ENCODE results near the gene KLHL33. TPM values are rescaled to one million over a fixed set of nuclear protein-coding genes. Genes with fewer than 3 reads are reported as not detected.
A peak's percentile ranks its signal among the peaks of the same experiment; 100 is the strongest.

Gene KLHL33
- polyA plus RNA-seq, 1 donor: 1.1 TPM

DNA sequence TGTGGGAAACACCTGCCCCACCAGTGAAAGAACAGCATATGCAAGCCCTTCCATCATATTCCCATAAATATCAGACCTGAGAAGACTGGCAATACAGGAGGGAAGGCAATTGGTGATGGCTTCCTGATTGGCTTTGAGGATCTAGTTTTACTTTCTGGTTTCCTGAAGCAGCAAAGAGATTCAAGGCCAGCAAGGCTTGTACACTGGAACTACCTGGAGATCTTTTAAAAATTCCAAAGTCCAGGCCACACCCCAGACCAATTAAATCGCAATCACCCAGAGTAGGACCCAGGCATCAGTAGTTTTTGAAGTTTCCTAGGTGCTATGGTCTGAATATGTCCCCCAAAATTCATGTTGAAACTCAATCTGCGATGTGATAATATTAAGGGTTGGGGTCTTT, 19.7 kb downstream of the KLHL33 start:
- no peak for DNase-seq (ENCODE audit: low read depth)

DNA sequence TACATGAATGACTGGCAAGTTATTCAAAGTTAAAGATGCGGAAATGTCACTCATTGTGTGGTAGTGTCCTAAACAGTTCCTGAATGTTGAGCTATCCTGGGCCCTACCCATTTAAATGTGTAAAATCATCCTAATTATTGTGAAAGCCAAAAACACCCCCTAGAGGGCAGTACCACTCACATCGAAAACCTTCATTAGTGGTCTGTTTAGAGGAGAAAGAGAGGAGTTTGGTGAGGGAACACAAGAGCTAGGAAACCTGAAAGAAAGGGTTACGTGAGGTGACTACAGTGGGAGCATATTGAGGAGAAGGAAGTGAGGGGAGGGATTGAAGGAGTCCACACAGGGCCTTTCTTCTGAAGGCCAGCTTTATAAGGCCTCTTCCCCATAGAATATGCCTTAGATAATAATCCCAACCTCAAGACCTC, 20.2 kb downstream of the KLHL33 start:
- DNase-seq (ENCODE audit: low read depth): no peak

DNA sequence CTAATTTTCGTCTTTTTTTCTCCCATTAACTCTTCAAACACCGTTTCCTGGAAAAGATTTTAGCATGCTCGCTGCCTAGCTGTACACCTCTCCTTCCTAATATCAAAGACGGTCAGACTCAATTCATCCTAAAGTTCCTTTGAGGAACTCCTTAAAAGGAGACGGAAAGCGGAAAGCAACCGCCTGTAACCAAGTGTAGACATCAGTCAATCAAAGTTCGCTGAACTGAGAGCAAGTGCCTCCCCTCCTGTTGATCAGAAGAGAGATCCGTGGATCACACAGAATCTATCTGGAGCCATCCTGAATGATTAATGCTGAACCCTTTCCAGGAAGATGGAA, 22.3 kb downstream of the KLHL33 start:
- DNase-seq (ENCODE audit: low read depth): no peak

GRCh38 chr14:20412876-20413743, 22.9 kb downstream of the KLHL33 start, which contains the start of gene TEP1:
Gene TEP1 (minus strand): TSS chr14:20413501. CDS start chr14:20408439, 5,062 bp downstream.
- DNase-seq (ENCODE audit: low read depth): peak; percentile 48

DNA sequence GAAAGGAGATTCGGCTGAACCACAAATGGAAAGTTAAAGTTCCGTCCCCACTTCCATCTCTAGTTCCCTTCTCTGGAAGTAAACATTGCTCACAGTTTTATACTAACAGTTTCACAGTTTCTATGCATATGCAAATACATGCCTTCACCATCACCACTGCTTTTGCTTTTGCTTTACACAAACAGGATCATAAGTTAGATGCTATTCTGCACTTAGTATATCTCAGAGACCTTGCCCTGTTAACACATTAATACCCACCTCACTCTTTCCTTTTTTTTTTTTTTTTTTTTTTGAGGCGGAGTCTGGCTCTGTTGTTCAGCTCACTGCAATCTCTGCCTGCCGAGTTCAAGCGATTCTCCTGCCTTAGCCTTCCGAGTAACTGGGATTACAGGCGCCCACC, 23.6 kb downstream of the KLHL33 start:
- DNase-seq (ENCODE audit: low read depth): no peak

DNA sequence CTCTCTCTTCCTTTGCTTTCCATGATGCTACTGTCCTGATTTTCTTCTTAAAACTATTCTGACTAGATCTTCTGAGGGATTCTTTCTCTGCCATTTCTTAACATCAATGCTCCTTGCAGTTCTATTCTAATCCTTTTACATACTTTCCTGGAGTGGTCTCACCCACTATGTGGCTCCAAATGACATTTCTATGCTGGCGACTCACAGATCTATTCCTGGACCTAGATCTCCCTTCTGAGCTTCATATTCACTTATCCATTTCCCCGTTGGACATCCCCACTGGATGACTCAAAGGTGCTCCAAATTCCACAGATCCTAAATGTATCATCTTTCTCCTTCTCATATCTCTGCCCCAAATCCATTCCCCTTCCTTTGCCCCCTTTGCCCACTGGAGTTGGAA, 26.7 kb downstream of the KLHL33 start:
- DNase-seq (ENCODE audit: low read depth): no peak

DNA sequence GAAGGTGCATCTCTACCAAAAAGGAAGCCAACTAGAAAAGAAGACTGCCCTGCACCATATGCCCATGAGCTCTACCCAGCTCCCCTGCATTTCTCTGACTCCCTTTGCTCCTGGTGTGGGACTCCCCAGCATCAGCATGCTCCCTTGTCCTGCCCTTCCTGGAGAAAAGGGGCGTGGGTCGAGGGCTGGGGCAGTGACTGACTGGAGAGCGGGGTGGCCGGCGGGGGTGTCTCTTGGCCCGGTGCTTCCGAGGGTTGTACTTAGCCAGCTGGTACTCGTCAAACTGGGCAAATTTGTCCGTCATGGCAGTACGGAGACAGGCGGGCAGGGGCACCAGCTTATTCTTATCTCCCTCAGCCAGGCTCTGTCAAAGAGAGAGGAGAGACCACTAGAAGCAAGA, 32.4 kb downstream of the KLHL33 start:
- no peak for DNase-seq (ENCODE audit: low read depth)

DNA sequence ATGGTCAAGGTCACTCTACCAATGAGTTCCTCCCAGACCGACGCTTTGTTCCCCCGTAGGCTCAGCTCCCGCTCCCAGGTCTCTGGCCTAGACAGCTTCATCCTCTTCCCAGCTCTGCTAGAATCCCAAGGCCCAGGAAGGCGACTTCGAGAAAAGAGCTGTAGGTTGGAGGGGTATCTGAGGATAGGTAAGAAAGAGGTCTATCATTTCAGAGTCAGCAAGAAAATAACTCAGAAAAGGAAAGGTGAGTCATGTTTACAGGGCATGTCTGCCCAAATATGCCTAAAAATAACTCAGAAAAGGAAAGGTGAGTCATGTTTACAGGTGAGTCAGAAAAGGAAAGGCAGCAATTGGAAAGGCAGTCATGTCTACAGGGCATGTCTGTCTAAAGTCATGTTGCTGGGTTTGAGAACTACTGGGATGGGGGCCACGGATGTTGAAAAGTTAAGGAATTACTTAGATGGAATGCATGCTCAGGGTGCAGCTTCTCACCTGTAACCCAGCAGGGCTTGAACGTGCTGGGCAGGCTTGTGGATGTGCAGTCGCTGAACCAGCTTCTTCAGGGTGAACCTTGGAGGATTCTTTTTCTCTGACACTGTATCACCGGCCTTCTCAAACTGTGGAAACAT, 34.9 kb downstream of the KLHL33 start:
- no peak for DNase-seq (ENCODE audit: low read depth)

DNA sequence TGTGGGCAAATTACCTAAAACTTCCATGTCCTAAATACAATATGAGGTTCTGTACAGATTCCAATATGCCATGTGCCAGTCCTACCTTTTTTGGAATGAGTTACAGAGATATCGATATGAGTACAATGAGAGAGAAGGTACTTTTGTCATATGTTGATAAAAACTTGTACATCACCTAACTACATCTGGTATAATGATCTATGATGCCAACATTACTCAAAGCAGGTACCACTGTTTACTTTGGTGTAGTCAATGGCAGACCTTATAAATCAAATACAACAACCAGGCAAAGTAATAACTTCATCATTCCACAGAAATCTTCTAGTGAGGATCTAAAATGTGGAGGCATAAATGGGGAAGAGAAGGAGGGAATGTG, 35.4 kb downstream of the KLHL33 start:
- no peak for DNase-seq (ENCODE audit: low read depth)

DNA sequence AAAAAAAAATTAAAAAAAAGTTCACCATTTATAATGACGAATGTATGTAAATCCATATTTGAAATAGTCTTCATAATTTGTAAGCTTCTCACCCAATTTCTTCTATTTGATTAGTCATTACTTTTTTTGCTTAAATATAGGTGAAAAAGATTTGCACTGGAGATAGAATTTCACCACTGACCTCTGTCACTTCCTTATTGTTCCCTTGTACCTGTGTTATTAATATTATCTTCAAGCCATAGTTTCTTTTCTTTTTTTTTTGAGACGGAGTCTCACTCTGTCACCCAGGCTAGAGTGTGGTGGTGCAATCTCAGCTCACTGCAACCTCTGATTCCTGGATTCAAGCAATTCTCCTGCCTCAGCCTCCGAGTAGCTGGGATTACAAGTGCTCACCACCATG, 38.5 kb downstream of the KLHL33 start:
- DNase-seq (ENCODE audit: low read depth): no peak

DNA sequence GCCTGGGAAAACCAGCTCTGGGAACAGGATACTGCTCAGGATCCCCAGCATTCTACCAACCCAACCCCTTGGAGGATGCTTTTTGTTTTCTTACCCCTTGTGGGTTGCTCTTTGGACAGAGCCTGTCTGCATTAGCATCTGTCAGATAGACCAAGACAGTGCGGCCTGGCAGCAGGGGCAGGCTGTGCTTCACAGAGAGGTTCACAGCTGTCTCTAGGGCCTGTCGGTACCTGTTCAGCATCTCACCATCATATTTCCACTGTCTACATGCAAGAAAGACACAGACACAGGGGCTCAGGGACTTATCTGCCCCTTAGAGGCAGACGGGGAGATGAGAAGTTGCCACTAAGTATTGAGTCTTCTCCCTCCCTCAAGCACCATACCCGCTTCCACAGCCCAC, 44.5 kb downstream of the KLHL33 start:
- no peak for DNase-seq (ENCODE audit: low read depth)

DNA sequence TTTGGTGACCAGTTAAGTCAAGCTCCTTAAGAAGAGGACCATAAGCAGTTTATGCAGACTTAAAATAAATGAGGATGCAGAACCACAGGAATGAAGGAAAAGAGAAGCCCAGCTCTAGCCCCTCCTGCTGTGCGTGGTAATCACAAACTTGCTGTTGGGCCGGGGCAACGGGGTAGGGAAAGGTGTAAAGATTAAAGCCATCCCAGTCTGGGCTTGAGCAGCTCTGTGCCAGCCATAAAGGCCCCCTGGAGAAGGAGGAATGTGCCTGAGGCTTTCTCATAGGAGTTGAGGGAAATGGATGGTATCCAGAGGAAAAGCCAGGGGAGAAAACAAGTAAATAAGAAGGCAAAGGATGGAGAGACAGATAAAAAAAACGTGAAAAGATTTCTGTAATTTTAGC, 47.8 kb downstream of the KLHL33 start:
- DNase-seq (ENCODE audit: low read depth): no peak

- no peak for DNase-seq (ENCODE audit: low read depth)
These were observed 48.4 kb downstream of the KLHL33 start for GRCh38 chr14:20387576-20387975.

- DNase-seq (ENCODE audit: low read depth): no peak
These were observed 49.6 kb downstream of the KLHL33 start for GRCh38 chr14:20386276-20386855.

DNA sequence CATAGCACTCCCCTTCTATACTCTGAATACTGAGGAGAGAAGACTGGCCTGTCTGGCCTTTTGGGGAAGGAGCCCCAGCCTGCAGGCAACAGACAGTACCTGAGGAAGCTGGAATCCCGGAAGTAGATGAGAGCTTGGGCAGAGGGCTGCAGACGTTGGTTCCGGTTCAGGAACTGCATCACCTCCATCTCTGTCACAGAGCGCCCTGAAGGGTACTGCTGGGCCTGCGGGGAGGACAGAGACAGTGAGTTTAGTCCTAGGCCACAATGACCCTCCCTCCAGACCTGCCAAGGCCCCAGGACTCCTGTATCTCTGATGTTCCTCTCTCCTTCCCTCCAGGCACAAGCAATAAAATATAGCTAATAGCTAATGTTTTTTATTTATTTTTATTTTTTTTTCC, 51.1 kb downstream of the KLHL33 start:
- no peak for DNase-seq (ENCODE audit: low read depth)

DNA sequence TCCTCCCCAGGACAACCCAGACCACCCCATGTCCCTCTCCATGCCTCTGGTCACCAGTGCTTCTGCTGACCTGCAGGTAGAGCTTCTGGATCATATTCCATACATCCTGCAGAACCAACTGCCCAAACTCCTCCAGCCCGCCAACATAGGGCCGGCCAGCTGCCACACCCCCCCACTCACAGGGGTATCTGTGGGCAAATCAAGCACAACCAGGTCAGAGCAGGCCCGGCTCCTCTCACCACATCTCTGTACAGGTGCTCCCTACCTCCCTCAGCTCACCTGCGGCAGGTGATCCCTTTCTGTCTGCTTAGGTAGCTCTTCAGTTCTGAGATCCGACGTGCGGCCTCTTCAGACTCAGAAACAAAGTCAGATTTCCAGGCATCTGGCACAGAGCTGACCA, 51.6 kb downstream of the KLHL33 start:
- DNase-seq (ENCODE audit: low read depth): no peak

- no peak for DNase-seq (ENCODE audit: low read depth)
These were observed 52.3 kb downstream of the KLHL33 start for GRCh38 chr14:20383636-20384035.

DNA sequence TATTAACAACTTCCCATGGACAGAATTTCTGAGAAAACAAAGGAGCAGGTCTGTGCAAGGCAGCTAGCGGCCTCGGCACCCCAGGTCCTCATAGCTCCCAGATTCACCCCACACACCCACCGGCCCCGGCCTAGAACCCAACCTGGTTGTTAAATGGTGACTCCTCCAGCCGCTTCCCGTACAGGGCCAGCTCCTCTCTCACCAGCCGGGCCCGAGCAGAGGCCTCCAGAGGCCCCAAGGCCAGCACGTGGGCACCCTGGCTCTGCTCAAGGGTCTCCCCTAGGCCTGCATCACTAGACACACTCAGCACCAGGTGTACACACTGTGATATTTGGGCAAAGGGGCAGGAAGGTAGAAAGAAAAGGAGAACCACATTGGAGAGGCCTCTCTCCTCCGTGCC, 52.9 kb downstream of the KLHL33 start:
- no peak for DNase-seq (ENCODE audit: low read depth)

GRCh38 chr14:20382526-20382925, 53.4 kb downstream of the KLHL33 start:
- no peak for DNase-seq (ENCODE audit: low read depth)

- no peak for DNase-seq (ENCODE audit: low read depth)
These were observed 54.6 kb downstream of the KLHL33 start for GRCh38 chr14:20381341-20381740.

DNA sequence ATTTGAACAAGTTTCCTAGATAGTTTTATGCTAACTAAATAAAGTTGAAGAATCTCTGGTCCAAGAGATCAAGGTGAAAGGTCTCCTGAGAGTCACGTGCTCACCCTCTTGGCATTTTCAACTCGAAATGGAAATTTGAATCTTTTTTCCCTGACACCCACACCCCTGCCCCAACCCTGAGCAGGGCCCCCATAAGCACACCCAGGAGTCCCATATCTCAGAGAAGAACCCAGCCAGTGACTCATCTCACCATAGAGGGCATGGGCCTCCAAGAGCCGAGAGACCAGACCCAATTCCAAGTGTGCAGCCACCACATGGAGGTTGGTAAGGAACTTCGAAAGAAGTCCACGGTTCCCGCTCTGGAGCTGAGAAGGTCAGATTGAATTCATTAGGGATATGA, 55.3 kb downstream of the KLHL33 start:
- no peak for DNase-seq (ENCODE audit: low read depth)

DNA sequence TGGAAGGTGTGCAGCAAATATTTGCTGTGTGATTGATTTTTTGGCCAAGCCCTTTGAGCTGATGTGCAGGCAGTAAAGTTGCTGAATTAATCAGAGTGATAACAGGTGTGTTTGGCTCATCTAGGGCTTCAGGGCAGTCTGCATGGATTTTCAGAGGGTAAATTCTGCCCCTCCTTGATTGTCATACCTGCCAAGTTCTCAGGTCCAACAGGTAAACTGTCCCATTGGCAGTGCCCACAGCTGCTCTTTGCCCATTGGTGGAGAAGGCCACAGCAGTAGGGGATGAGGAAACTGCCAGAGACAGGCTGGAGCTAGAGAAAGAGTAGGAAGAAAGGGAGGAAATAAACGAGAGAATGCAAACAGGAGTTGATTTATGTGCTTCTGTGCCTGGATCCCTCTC, 56.2 kb downstream of the KLHL33 start:
- no peak for DNase-seq (ENCODE audit: low read depth)

DNA sequence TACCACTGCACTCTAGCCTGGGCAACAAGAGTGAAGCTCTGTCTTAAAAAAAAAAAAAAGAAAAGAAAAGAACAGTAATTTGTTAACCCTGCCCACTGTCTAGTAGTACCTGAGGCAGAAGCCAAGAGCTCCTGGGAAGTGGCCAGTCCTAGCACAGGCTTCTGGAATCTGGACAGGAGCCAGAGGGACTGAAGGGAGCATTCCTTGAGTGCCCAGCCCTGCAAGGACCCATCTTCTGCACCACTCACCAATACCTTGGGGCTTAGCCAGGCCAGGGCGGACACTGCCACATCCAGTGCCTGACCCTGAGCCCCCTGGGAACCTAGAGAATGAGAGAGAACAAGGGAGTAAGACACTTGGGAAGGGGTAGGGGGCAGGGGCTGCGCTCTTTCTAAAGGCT, 58.8 kb downstream of the KLHL33 start:
- DNase-seq (ENCODE audit: low read depth): no peak

All from forelimb muscle (tissue), 1 donor.